Thyroid gland (tissue), 4 donors: Measurements from ENCODE around the gene DRD1. TPM values are rescaled to one million over a fixed set of nuclear protein-coding genes. Genes with fewer than 3 reads are reported as not detected.
"Not testable (repeated sequence)": the region's sequence is repeated elsewhere in the genome, so short reads cannot be mapped to it uniquely, and the experiment has no call there.

ENCODE experiments used
- DNase-seq, 2 donors: peaks; one replicate each; pipeline ENCODE4 v3.0.0-alpha.2; 2019
- H3K27ac ChIP-seq, 3 donors: fragments of 200-600 bp; sonication (generic); 1 replicate in 2 of 3; 2 replicates in 1 of 3; pipeline ENCODE4 v1.5.1; 2016 to 2019; ENCODE audit warnings: mild to moderate bottlenecking in 1 of 3, moderate library complexity in 1 of 3
- H3K27me3 ChIP-seq: fragments of 200-600 bp; sonication (generic); one replicate; pipeline ENCODE4 v1.5.1; 2019
- H3K36me3 ChIP-seq, 2 donors: fragments of 200-600 bp; sonication (generic); one replicate each; pipeline ENCODE4 v1.5.1; 2016 to 2019
- H3K4me1 ChIP-seq, 2 donors: fragments of 200-600 bp; sonication (generic); one replicate each; pipeline ENCODE4 v1.5.1; 2017 to 2019
- H3K4me3 ChIP-seq, 3 donors: fragments of 200-600 bp; sonication (generic); replicated peaks in 1 of 3; 1 replicate in 2 of 3; 2 replicates in 1 of 3; pipeline ENCODE4 v1.5.1; 2016; ENCODE audit warnings: mild to moderate bottlenecking in 1 of 3
- H3K9me3 ChIP-seq: fragments of 200-600 bp; sonication (generic); one replicate; pipeline ENCODE4 v1.5.1; 2017
- POLR2A ChIP-seq, 2 donors: fragments of 450-650 bp; IDR thresholded peaks; one replicate each; pipeline ENCODE4 v1.6.1; 2017; ENCODE audit warnings: antibody characterized with exemption in 2 of 2, mild to moderate bottlenecking in 2 of 2, moderate library complexity in 1 of 2
- WGBS, 2 donors: methylation state at CpG; one replicate each; pipeline ENCODE4 v1.1.5; 2017; 5-methylcytosine and 5-hydroxymethylcytosine counted together
- intact Hi-C: fragments of 100-400 bp; cut with DNase I; formaldehyde crosslinking; loops from one replicate; pipeline ENCODE4 v1.15.1; 2023
- total RNA-seq, 4 donors: library from RNA; depleted of rRNA; stranded (reverse); fragments of >200 nt; gene quantifications; one replicate each; pipeline ENCODE4 v1.2.3, GENCODE V29; 2016
- TF ChIP-seq, protein P1 (sequence below), 6 experiments: fragments of 200-600 bp in 3 of 6; fragments of 450-650 bp in 3 of 6; sonication (generic) in 3 of 6; IDR thresholded peaks; one replicate each; pipeline ENCODE4 v1.5.1; 2016 to 2019; ENCODE audit warnings: antibody characterized with exemption in 6 of 6, mild to moderate bottlenecking in 2 of 6, inconsistent platforms in 1 of 6, moderate library complexity in 1 of 6

Gene DRD1
- total RNA-seq, 4 donors from 2014 or later, result not detected

DNA sequence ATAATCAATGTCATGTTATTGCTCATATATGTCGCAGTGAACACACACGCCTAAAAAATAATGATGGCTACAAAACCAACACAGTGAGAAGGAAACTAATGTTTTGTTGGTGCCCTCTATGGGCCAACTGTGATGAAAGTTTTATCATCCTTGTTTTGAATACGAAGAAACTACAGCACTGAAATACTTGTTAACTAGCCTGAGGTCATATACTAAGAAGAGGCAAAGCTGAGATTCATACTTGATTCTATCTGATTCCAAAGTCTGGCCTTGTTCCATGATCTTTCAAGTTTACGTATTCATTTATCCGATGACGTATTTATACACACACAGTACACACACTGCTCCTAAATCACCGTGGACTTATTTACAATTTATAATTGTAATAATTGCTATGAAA lies 16.1 kb upstream of the DRD1 start:
- Histone ChIP-seq H3K36me3 (no peaks in the 10 kb centered on the region), H3K4me1 (peaks cover 0 to 6% of the 10 kb centered on the region in 2 donors), H3K27ac (no peak overlapping the region), H3K9me3 (no peaks in the 10 kb centered on the region), H3K4me3 (no peak overlapping the region), H3K27me3 (no peaks in the 10 kb centered on the region)
- intact Hi-C loops, result no loop called here
- no peak for DNase-seq
- WGBS, 2 donors, result 63 to 64% methylated on average over 7 of the region's 7 CpGs
- TF ChIP-seq, protein P1, sequence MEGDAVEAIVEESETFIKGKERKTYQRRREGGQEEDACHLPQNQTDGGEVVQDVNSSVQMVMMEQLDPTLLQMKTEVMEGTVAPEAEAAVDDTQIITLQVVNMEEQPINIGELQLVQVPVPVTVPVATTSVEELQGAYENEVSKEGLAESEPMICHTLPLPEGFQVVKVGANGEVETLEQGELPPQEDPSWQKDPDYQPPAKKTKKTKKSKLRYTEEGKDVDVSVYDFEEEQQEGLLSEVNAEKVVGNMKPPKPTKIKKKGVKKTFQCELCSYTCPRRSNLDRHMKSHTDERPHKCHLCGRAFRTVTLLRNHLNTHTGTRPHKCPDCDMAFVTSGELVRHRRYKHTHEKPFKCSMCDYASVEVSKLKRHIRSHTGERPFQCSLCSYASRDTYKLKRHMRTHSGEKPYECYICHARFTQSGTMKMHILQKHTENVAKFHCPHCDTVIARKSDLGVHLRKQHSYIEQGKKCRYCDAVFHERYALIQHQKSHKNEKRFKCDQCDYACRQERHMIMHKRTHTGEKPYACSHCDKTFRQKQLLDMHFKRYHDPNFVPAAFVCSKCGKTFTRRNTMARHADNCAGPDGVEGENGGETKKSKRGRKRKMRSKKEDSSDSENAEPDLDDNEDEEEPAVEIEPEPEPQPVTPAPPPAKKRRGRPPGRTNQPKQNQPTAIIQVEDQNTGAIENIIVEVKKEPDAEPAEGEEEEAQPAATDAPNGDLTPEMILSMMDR (IDR thresholded peaks at IDR 0.05), result peak in 3 of 6 experiments; percentile 9 to 35 (median 13)
- TF ChIP-seq POLR2A (IDR thresholded peaks at IDR 0.05), result no peak

DNA sequence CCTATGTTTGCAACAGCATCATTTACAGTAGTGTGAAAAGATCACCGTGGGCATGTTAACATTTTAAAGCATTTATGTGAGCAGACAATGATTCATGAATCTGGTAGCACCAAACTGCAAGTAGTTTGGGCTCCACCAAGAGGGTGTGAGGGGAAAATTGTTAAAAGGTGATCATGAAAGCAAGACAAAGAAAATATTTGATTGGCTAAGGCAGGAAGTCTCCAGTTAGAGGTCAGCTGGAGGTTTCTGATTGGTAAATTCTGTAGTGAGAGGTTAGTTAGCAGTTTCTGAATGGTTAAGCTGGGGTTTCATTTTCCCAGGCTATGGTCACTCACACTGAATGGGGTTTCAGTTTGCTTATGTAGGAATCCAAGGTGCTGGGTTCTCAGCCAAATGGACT lies 13.5 kb upstream of the DRD1 start:
- H3K9me3 ChIP-seq, result no peaks in the 10 kb centered on the region
- 73 to 88% methylated on average over 1 of the region's 1 CpG for whole genome bisulfite sequencing, 2 donors
- no peak for TF ChIP-seq POLR2A (IDR thresholded peaks at IDR 0.05)
- TF ChIP-seq, protein P1 (IDR thresholded peaks at IDR 0.05), result no peak

DNA sequence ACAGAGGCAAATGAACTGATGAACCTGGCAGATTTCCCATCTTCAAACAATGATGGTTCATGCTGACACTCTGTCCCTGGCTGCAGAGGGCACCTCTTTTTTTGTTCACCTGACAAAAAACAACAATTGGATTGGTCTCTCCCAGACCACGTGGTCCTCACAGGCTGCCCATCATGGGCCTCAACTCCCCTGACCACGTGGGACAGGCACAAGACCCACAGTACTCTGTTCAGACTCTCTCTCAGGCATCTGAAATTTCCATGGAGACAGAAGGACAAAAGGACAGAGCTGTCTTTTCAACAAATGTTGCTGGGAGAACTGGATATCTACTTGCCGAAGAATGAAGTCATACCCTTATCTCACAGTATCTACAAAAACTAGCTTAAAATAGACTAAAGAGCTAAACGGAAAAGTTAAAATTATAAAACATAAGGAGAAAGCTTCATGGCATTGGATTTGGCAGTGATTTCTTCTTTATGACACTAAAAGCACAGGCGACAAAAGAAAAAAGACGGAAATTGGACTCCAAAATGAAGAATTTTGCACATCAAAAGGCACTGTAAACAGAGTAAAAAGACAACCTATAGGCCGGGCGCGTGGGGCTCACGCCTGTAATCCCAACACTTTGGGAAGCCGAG lies 12.2 kb upstream of the DRD1 start:
- no peaks in the 10 kb centered on the region for H3K36me3 ChIP-seq
- intact Hi-C loops, result no loop called here
- no peaks in the 10 kb centered on the region for H3K4me1 ChIP-seq
- H3K27ac ChIP-seq, result no peak overlapping the region
- 84 to 85% methylated on average over 11 of the region's 11 CpGs for WGBS, 2 donors
- TF ChIP-seq POLR2A (IDR thresholded peaks at IDR 0.05), result no peak
- TF ChIP-seq, protein P1 (IDR thresholded peaks at IDR 0.05), result no peak
- H3K4me3 ChIP-seq, result no peak overlapping the region
- no peaks in the 10 kb centered on the region for H3K9me3 ChIP-seq
- DNase-seq, result no peak
- no peaks in the 10 kb centered on the region for H3K27me3 ChIP-seq

More for the DNA sequence above, 13.5 kb upstream of the DRD1 start:
- no peaks in the 10 kb centered on the region for H3K4me1 ChIP-seq
- DNase-seq, result no peak
- H3K27me3 ChIP-seq, result no peaks in the 10 kb centered on the region
- no peak overlapping the region for H3K27ac ChIP-seq
- no peaks in the 10 kb centered on the region for H3K36me3 ChIP-seq
- intact Hi-C loops, result no loop called here
- H3K4me3 ChIP-seq, result no peak overlapping the region

DNA sequence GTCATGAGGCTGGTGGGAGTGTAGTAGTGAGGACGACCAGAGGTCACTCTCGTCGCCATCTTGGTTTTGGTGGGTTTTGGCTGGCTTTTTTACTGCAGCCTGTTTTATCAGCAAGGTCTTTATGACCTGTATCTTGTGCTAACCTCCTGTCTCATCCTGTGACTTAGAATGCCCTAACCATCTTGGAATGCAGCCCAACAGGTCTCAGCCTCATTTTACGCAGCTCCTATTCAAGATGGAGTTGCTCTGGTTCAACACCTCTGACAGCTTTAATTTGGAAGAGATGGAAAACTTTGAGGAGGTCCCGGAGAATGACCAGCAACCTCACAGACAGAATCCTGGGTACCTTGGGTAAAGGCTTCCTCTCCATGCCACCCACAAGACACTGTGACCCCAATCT lies 10.4 kb upstream of the DRD1 start:
- H3K36me3 ChIP-seq, H3K9me3 ChIP-seq, H3K4me3 ChIP-seq, H3K27me3 ChIP-seq, intact Hi-C loops, H3K27ac ChIP-seq, DNase-seq, H3K4me1 ChIP-seq: not testable (repeated sequence)
- 83% methylated on average over 5 of the region's 5 CpGs for WGBS, 2 donors

DNA sequence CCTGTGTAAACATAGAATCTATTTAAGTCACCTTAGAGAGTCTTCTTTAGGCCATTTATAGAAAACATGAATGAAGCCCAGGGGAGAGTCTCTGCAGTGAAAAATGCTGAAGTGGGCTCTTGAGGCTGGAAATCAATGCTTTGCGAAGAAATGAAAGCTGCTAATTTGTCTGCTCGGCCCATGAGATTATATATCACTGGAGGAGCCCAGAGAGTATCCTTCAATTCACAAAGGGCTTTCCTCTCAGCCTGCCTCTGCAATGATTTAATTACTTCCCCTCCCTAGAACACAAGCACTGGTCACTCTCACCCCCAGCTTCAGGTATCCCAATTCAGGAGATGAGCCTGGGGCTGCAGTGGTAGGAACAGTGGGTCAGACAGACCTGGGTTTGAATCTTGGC lies 8.2 kb upstream of the DRD1 start:
- no peaks in the 10 kb centered on the region for H3K36me3 ChIP-seq
- no peak overlapping the region for H3K27ac ChIP-seq
- TF ChIP-seq POLR2A (IDR thresholded peaks at IDR 0.05), result no peak
- TF ChIP-seq, protein P1 (IDR thresholded peaks at IDR 0.05), result no peak
- no peaks in the 10 kb centered on the region for H3K4me1 ChIP-seq
- H3K27me3 ChIP-seq, result no peaks in the 10 kb centered on the region
- intact Hi-C loops, result no loop called here
- no peak overlapping the region for H3K4me3 ChIP-seq
- 78 to 80% methylated on average over 2 of the region's 2 CpGs for WGBS, 2 donors
- DNase-seq, result no peak
- H3K9me3 ChIP-seq, result no peaks in the 10 kb centered on the region
